NCI-H526 (cell line): Measurements from ENCODE around the gene C22orf23.
"Not testable (repeated sequence)": the region's sequence is repeated elsewhere in the genome, so short reads cannot be mapped to it uniquely, and the experiment has no call there.

ENCODE experiments used
- DNase-seq, 2 experiments: peaks; one replicate each; lab custom pipeline; 2025; lab: John Stamatoyannopoulos, UW

C22orf23 gene

GRCh38 chr22:37982151-37982785 lies 28.9 kb upstream of the C22orf23 start:
- DNase-seq, result no peak

- DNase-seq, result no peak
Measured at GRCh38 chr22:37981282-37982011, 28.0 kb upstream of the C22orf23 start.

- DNase-seq, result no peak
Measured at GRCh38 chr22:37979782-37980181, 26.4 kb upstream of the C22orf23 start.

GRCh38 chr22:37976547-37976946 lies 23.1 kb upstream of the C22orf23 start:
- no peak for DNase-seq

DNA sequence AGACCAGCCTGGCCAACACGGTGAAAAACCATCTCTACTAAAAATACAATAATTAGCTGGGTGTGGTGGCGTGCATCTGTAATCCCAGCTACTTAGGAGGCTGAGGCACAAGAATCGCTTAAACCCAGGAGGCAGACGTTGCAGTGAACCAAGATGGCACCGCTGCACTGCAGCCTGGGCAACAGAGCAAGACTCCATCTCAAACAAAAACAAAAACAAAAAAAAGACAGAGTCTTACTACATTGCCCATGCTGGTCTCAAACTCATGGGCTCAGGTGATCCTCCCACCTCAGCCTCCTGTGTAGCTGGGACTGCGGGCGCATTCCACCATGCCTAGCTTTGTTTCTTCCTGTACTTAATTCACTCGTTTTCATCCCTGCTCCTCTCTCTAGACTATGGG lies 22.6 kb upstream of the C22orf23 start:
- DNase-seq, result not testable (repeated sequence)

GRCh38 chr22:37975153-37975552 lies 21.8 kb upstream of the C22orf23 start:
- no peak for DNase-seq

DNA sequence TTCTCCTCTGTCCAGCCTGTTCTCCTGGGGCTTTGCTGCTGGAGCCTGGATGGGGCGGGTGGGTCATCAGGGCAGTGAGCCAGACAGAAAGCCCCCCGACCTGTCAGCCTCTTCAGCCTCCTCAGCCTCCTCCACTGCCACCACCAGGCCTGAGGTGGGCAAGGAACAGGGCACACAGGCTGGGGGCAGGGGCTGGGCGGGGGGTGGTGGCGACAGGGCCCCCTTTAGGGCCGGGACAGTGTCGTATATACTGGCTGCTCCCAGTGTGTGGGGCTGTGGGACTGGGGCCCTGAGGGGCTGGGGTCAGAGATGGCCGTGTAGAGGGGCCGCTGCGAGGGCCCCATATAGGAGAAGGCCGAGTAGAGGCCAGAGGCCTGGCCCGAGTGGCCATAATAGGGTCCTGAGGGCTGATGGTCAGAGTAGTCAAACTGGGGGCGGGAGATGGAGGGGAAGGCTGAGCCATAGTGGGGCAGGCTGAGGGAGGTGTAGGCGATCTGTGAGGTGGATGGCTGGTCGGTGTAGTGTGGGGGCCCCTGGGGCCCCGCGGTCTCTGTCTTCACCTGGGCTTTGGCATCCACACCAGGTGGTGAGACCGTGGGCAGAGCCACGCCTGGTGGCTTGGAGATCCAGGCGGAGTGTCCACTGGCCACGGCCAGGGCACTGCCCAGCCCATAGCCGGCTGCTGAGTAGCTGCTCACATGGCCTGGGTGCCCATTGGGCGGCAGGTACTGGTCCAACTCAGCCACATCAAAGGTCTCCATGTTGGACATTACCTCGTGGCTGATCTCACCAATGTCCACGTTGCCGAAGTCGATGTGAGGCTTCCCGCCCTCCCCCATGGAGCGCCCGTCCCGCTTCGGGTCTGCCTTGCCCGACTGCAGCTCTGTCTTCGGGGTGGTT lies 20.1 kb upstream of the C22orf23 start:
- DNase-seq, result no peak

- DNase-seq, result no peak
Measured at GRCh38 chr22:37972527-37972926, 19.1 kb upstream of the C22orf23 start.

DNA sequence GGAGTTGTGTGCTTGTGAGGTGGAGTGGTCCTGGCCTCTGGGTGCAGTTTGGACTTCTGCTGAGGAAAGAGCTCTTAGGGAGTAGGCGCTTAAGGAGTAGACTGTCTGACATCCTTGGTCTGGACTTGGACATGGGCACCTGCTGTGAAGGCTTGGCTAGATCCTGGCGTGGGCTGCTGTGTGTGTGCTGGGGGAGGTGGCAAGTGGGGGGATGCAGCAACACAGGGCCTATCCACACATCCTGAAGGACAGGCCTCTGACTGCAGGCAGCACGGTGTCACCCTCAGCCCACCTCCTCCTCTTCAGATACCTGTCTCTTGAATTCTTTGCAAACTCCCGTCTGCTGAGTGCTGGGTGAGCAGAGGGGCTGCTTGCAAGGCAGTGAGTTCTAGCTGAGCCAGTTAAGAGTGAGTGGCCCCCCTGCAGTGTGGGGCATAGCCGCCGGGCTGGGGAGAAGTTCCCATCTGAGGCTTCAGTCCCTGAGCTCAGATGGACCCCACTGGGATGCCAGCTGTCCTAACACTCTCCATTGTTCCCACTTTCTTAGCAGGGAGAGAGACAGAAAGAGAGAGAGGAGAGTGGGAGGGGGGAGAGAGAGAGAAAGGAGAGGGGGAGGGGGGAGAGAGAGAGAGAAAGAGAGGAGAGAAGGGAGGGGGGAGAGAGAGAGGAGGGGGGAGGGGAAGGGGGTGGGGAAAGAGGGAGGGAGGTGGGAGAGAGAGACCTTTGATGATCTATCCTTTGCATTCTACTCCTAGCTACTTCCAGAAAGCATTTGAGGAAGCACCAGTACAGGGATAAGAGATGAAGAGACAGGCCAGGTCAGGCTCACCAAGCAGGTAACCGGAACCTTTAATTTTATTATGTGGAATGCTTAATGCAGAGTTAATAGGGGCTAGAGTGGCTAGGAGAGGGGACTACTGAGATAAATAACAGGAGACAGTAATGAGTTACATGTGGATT lies 18.4 kb upstream of the C22orf23 start:
- no peak for DNase-seq

- no peak for DNase-seq
Measured at GRCh38 chr22:37970864-37971263, 17.5 kb upstream of the C22orf23 start.

- no peak for DNase-seq
Measured at GRCh38 chr22:37968452-37969251, 15.3 kb upstream of the C22orf23 start.

- DNase-seq, result no peak
Measured at GRCh38 chr22:37967637-37968451, 14.4 kb upstream of the C22orf23 start.

DNA sequence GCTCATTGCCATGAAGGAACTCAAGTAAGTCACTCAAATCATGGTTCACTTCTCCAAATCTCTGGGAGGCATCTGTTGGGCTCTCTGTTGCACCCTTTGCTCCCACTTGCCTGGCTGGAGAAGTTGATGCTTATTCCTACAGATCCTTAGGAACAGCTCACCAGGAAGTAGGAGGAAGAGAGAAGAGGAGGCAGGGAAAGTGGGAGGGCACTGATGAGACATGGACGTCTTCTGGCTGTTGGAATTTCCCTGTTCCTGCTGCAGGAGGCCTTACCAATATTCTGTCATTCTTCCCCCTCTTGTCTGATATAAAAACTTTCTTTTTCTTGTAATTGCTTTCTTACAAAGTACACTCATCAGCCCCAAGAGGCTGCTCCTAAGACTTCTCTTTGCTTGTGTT lies 13.7 kb upstream of the C22orf23 start:
- DNase-seq, result no peak

GRCh38 chr22:37965940-37966664 lies 12.7 kb upstream of the C22orf23 start:
- DNase-seq, result no peak

DNA sequence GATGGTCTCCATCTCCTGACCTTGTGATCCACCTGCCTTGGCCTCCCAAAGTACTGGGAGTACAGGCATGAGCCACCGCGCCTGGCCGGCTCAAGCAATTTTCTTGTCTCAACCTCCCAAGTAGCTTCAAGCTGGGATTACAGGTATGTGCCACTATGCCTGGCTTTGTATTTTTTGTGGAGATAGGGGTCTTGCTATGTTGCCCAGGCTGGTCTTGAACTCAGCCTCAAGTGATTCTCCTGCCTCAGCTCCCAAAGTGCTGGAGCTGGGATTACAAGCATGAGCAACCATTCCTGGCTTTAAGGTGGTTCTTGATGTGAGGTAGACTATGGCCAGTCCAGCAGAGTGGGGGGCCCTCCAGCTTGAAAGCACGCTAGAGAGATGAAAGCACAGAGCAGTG lies 7.7 kb upstream of the C22orf23 start:
- DNase-seq, result no peak

DNA sequence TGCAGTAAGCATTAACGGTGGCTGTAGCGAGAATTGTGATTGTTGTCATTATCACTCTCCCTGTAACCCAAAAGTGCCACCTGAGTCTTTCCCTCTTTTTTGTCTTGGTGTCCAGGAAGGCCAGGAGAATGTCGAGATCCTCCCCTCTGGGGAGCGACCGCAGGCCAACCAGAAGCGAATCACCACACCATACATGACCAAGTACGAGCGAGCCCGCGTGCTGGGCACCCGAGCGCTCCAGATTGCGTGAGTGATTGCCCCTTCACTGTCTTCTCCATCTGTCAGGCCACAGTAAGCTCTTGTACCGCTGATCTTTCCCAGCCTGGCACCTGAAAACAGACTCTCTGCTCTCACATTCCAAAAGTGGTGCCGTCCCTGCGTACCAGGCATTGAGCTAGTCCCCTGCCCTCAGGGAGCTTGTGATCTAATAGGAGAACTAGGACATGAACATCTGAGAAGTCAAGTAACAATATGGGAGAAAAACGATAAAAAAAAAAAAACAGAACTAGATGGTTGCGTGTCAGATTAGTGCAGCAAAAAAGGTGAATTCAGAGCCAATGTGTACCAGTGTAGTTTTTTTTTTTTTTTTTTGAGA lies 5.9 kb upstream of the C22orf23 start:
- no peak for DNase-seq

GRCh38 chr22:37957232-37957631 lies 3.8 kb upstream of the C22orf23 start:
- no peak for DNase-seq

- DNase-seq, result not testable (repeated sequence)
Measured at GRCh38 chr22:37955825-37956397, 2.5 kb upstream of the C22orf23 start.
